ENCODE measurements around the gene ZP1. TPM values are rescaled to one million over a fixed set of nuclear protein-coding genes. Genes with fewer than 3 reads are reported as not detected.

ZP1 gene
- total and polyA plus RNA-seq, 8 donors: 0.43 to 8.6 (median 2.4) TPM; not detected in 4

DNA sequence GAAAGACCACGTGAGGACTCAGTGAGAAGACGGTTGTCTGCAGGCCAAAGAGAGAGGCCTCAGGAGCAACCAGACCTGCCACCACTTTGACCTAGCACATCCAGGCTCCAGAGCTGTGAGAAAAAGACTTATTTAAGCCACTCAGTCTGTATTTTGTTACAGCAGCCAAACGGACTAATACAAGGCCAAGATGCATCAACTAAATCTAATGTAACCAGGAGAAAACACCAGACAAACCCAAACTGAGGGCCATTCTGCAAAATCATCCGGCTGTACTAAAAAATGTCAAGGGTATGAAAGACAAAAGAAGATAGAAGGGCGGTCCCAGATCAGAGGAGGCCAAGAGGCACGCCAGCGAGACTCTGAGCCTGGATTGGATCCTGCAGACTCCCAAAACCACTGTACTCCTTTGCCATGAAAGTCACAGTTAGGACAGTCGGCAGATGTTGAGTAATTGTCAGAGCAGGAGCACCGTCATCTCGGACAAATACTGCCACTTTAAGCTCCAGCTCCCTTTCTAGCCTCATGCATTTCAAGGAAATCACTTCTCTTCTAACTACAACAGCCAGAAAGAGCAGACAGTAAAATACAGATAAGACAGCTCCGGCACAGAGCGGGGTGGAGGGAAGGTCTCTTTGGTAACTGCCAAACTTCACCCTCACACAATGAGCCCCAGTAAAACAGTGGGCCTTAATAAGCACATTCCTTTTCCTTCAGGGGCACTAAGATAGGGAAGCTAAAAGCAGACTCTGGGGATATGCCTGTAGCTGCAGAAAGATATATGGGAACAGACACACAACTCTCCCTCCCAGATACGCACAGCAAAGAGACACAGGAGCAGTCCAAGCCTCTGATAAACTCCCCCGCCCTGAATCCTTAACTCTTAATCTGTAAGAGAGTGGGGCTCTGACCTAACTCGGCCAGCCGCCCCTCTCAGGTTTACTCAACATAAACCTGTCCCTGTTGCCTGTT is 3.5 kb upstream of the ZP1 start:
- no peaks in the 10 kb centered on the region for H3K36me3 ChIP-seq
- WGBS, 5 donors: 72 to 77% (median 73%) methylated on average over 16 of the region's 16 CpGs
- DNase-seq: no peak
- no peak overlapping the region for H3K4me3 ChIP-seq
- no peak overlapping the region for H3K27ac ChIP-seq
- no peaks in the 10 kb centered on the region for H3K4me1 ChIP-seq
- intact Hi-C loops (cut with DNase I; ENCODE audit: low total_unique reads): no loop called here
- no peaks in the 10 kb centered on the region for H3K27me3 ChIP-seq
- H3K9me3 ChIP-seq: no peaks in the 10 kb centered on the region
- TF ChIP-seq POLR2A (IDR thresholded peaks at IDR 0.05): no peak
- TF ChIP-seq, protein P1, sequence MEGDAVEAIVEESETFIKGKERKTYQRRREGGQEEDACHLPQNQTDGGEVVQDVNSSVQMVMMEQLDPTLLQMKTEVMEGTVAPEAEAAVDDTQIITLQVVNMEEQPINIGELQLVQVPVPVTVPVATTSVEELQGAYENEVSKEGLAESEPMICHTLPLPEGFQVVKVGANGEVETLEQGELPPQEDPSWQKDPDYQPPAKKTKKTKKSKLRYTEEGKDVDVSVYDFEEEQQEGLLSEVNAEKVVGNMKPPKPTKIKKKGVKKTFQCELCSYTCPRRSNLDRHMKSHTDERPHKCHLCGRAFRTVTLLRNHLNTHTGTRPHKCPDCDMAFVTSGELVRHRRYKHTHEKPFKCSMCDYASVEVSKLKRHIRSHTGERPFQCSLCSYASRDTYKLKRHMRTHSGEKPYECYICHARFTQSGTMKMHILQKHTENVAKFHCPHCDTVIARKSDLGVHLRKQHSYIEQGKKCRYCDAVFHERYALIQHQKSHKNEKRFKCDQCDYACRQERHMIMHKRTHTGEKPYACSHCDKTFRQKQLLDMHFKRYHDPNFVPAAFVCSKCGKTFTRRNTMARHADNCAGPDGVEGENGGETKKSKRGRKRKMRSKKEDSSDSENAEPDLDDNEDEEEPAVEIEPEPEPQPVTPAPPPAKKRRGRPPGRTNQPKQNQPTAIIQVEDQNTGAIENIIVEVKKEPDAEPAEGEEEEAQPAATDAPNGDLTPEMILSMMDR (IDR thresholded peaks at IDR 0.05): no peak
- no peak for TF ChIP-seq POLR2AphosphoS5 (IDR thresholded peaks at IDR 0.05)
- no peak for TF ChIP-seq EP300 (IDR thresholded peaks at IDR 0.05)

- WGBS, 5 donors: 80 to 84% (median 81%) methylated on average over 7 of the region's 7 CpGs
- no peak for DNase-seq
- intact Hi-C loops (cut with DNase I; ENCODE audit: low total_unique reads): no loop called here
- Histone ChIP-seq H3K27me3 (no peaks in the 10 kb centered on the region), H3K36me3 (no peaks in the 10 kb centered on the region), H3K27ac (no peak overlapping the region), H3K4me1 (no peaks in the 10 kb centered on the region), H3K4me3 (no peak overlapping the region), H3K9me3 (no peaks in the 10 kb centered on the region)
- TF ChIP-seq POLR2A (IDR thresholded peaks at IDR 0.05): no peak
- no peak for TF ChIP-seq EP300 (IDR thresholded peaks at IDR 0.05)
- TF ChIP-seq POLR2AphosphoS5 (IDR thresholded peaks at IDR 0.05): no peak
- TF ChIP-seq, protein P1 (IDR thresholded peaks at IDR 0.05): no peak
Observed at GRCh38 chr11:60864856-60865513, 2.4 kb upstream of the ZP1 start.

DNA sequence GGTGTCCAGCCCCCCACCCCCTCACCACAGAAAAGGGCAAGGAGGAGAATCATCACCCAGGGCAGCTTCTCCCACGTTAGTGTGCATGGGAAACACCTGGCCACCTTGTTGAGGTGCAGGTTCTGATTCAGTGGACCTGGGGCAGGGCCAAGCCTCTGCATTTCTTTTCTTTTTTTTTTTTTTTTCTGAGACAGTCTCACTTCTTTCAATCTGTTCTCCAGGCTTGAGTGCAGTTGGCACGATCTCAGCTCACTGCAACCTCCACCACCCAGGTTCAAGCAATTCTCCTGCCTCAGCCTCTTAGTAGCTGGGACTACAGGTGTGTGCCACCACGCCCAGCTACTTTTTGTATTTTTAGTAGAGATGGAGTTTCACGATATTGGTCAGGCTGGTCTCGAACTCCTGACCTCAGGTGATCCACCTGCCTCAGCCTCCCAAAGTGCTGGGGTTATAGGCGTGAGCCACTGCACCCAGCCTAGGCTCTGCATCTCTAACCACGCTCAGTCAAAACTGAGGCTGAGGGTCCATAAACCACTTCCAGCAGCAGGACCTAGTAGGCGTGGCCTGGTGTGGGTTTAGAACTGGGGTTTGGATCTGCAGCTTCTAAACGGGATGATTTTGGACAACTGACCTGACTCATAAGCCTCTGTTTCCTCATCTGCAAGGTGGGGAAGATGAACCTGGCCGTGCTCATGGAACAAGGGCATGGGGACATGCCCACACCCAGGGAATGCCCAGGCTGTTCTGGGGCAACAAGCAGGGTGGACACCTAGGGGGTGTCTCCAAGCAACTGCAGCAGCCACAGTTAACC is 734 bp downstream of the ZP1 start:
- Histone ChIP-seq H3K4me1 (peaks cover 0 to 8% (median 2%) of the 10 kb centered on the region in 4 donors), H3K27ac (no peak overlapping the region), H3K27me3 (no peaks in the 10 kb centered on the region), H3K36me3 (no peaks in the 10 kb centered on the region), H3K4me3 (no peak overlapping the region), H3K9me3 (no peaks in the 10 kb centered on the region)
- 76 to 81% (median 78%) methylated on average over 10 of the region's 10 CpGs for WGBS, 5 donors
- no peak for DNase-seq
- TF ChIP-seq EP300 (IDR thresholded peaks at IDR 0.05) (no peak), POLR2A (IDR thresholded peaks at IDR 0.05) (no peak), POLR2AphosphoS5 (IDR thresholded peaks at IDR 0.05) (no peak)
- TF ChIP-seq, protein P1 (IDR thresholded peaks at IDR 0.05): no peak
- intact Hi-C loops (cut with DNase I; ENCODE audit: low total_unique reads): no loop called here

Data from stomach (tissue), 9 donors.